ENCODE data around the gene ANKRD16.
"Not testable (repeated sequence)": the region's sequence is repeated elsewhere in the genome, so short reads cannot be mapped to it uniquely, and the experiment has no call there.

Gene ANKRD16

GRCh38 chr10:5871596-5871995 lies 18.1 kb downstream of the ANKRD16 start:
- no peak for DNase-seq

GRCh38 chr10:5869156-5869555 lies 20.5 kb downstream of the ANKRD16 start:
- no peak for DNase-seq

GRCh38 chr10:5868383-5868782 lies 21.3 kb downstream of the ANKRD16 start:
- not testable (repeated sequence) for DNase-seq

GRCh38 chr10:5867091-5867615 lies 22.5 kb downstream of the ANKRD16 start:
- DNase-seq: not testable (repeated sequence)

- not testable (repeated sequence) for DNase-seq
Measured at GRCh38 chr10:5866451-5867081, 23.1 kb downstream of the ANKRD16 start.

GRCh38 chr10:5862981-5863685 lies 26.6 kb downstream of the ANKRD16 start:
- not testable (repeated sequence) for DNase-seq

- no peak for DNase-seq
Measured at GRCh38 chr10:5862360-5862961, 27.2 kb downstream of the ANKRD16 start.

GRCh38 chr10:5860066-5860465 lies 29.6 kb downstream of the ANKRD16 start:
- no peak for DNase-seq

- DNase-seq: no peak
Measured at GRCh38 chr10:5858811-5859210, 30.9 kb downstream of the ANKRD16 start.

GRCh38 chr10:5856701-5857004 lies 33.0 kb downstream of the ANKRD16 start:
- no peak for DNase-seq

GRCh38 chr10:5855979-5856700 lies 33.6 kb downstream of the ANKRD16 start:
- DNase-seq: no peak

GRCh38 chr10:5854131-5854475 lies 35.6 kb downstream of the ANKRD16 start:
- DNase-seq: no peak

GRCh38 chr10:5846667-5847066 lies 43.0 kb downstream of the ANKRD16 start:
- DNase-seq: not testable (repeated sequence)

- DNase-seq: no peak
Measured at GRCh38 chr10:5844345-5845055, 45.2 kb downstream of the ANKRD16 start.

- no peak for DNase-seq
Measured at GRCh38 chr10:5843686-5844344, 45.9 kb downstream of the ANKRD16 start.

- no peak for DNase-seq
Measured at GRCh38 chr10:5841965-5842364, 47.7 kb downstream of the ANKRD16 start.

GRCh38 chr10:5840314-5841307 lies 49.1 kb downstream of the ANKRD16 start:
- no peak for DNase-seq

GRCh38 chr10:5836181-5836580 lies 53.5 kb downstream of the ANKRD16 start:
- DNase-seq: not testable (repeated sequence)

GRCh38 chr10:5835446-5836095 lies 54.1 kb downstream of the ANKRD16 start:
- DNase-seq: no peak

GRCh38 chr10:5833814-5834213 lies 55.9 kb downstream of the ANKRD16 start:
- no peak for DNase-seq
